Ishikawa (cell line): Measurements from ENCODE around the gene MDFI.

Source experiments
- CEBPB ChIP-seq: IDR thresholded peaks from 2 replicates; pipeline ENCODE4 v1.6.1; 2012
- CREB1 ChIP-seq: IDR thresholded peaks from 2 replicates; pipeline ENCODE4 v1.6.1; 2012; ENCODE audit warnings: low read depth
- EGR1 ChIP-seq: IDR thresholded peaks from 2 replicates; pipeline ENCODE4 v1.6.1; 2012
- EP300 ChIP-seq: IDR thresholded peaks from 2 replicates; pipeline ENCODE4 v1.6.1; 2012; ENCODE audit warnings: borderline replicate concordance
- FOXM1 ChIP-seq: IDR thresholded peaks from 2 replicates; pipeline ENCODE4 v1.6.1; 2012; ENCODE audit warnings: low read depth, borderline replicate concordance
- MAX ChIP-seq: IDR thresholded peaks from 2 replicates; pipeline ENCODE4 v1.6.1; 2012
- NFIC ChIP-seq: IDR thresholded peaks from 2 replicates; pipeline ENCODE4 v1.6.1; 2012
- RAD21 ChIP-seq: IDR thresholded peaks from 2 replicates; pipeline ENCODE4 v1.6.1; 2012; ENCODE audit warnings: low read depth
- TAF1 ChIP-seq: IDR thresholded peaks from 2 replicates; pipeline ENCODE4 v1.6.1; 2012; ENCODE audit warnings: low read depth, mild to moderate bottlenecking
- TCF12 ChIP-seq: IDR thresholded peaks from 2 replicates; pipeline ENCODE4 v1.6.1; 2012; ENCODE audit warnings: low read depth
- TEAD4 ChIP-seq: IDR thresholded peaks from 2 replicates; pipeline ENCODE4 v1.6.1; 2012
- USF1 ChIP-seq: IDR thresholded peaks from 2 replicates; pipeline ENCODE4 v1.6.1; 2012
- YY1 ChIP-seq: IDR thresholded peaks from 2 replicates; pipeline ENCODE4 v1.6.1; 2012; ENCODE audit warnings: low read depth
- ZBTB7A ChIP-seq: IDR thresholded peaks from 2 replicates; pipeline ENCODE4 v1.6.1; 2012; ENCODE audit warnings: low read depth
- TF ChIP-seq, protein P1 (sequence below): IDR thresholded peaks from 2 replicates; pipeline ENCODE4 v1.6.1; 2012; ENCODE audit warnings: low read depth, mild to moderate bottlenecking

Gene MDFI

GRCh38 chr6:41652866-41653652, 14.8 kb downstream of the MDFI start:
- TF ChIP-seq TAF1: no peak
- no peak for TF ChIP-seq FOXM1
- no peak for TF ChIP-seq YY1
- peak; percentile 21; the same call in 1 of the 2 replicates for TF ChIP-seq RAD21
- TF ChIP-seq, protein P1, sequence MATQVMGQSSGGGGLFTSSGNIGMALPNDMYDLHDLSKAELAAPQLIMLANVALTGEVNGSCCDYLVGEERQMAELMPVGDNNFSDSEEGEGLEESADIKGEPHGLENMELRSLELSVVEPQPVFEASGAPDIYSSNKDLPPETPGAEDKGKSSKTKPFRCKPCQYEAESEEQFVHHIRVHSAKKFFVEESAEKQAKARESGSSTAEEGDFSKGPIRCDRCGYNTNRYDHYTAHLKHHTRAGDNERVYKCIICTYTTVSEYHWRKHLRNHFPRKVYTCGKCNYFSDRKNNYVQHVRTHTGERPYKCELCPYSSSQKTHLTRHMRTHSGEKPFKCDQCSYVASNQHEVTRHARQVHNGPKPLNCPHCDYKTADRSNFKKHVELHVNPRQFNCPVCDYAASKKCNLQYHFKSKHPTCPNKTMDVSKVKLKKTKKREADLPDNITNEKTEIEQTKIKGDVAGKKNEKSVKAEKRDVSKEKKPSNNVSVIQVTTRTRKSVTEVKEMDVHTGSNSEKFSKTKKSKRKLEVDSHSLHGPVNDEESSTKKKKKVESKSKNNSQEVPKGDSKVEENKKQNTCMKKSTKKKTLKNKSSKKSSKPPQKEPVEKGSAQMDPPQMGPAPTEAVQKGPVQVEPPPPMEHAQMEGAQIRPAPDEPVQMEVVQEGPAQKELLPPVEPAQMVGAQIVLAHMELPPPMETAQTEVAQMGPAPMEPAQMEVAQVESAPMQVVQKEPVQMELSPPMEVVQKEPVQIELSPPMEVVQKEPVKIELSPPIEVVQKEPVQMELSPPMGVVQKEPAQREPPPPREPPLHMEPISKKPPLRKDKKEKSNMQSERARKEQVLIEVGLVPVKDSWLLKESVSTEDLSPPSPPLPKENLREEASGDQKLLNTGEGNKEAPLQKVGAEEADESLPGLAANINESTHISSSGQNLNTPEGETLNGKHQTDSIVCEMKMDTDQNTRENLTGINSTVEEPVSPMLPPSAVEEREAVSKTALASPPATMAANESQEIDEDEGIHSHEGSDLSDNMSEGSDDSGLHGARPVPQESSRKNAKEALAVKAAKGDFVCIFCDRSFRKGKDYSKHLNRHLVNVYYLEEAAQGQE: no peak
- no peak for TF ChIP-seq CREB1
- TF ChIP-seq EP300: peak; percentile 26; the same call in 1 of the 2 replicates
- TF ChIP-seq TEAD4: peak; percentile 48; the same call in 1 of the 2 replicates
- TF ChIP-seq EGR1: no peak
- TF ChIP-seq MAX: peak; percentile 68; the same call in 1 of the 2 replicates
- no peak for TF ChIP-seq CEBPB
- TF ChIP-seq NFIC: peak; percentile 28; the same call in 1 of the 2 replicates
- no peak for TF ChIP-seq ZBTB7A
- TF ChIP-seq USF1: no peak
- TF ChIP-seq TCF12: no peak

DNA sequence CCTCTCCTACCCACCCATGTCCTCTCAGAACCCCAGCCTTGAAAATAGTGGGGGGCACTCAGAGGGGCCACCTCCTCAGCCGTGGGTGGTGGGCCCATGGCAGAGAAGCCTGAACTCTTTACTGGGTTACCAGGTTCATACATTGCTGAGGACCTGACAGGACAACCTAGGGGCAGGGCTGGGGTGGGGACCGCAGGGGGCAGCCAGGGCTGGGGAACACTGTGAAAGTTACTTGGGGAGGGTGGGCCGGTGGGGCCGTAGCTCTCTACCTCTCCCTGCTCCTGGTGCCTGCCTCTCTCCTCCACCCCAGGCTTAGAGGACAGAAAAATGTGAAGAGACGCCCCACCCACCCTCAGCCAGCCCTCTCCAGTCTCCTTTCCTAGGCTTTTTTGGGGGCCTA, 15.4 kb downstream of the MDFI start:
- no peak for TF ChIP-seq RAD21
- TF ChIP-seq ZBTB7A: no peak
- no peak for TF ChIP-seq CREB1
- TF ChIP-seq MAX: no peak
- no peak for TF ChIP-seq TAF1
- TF ChIP-seq CEBPB: no peak

GRCh38 chr6:41654151-41654697, 16.0 kb downstream of the MDFI start:
- no peak for TF ChIP-seq TEAD4
- no peak for TF ChIP-seq CREB1
- TF ChIP-seq FOXM1: no peak
- no peak for TF ChIP-seq ZBTB7A
- no peak for TF ChIP-seq MAX
- TF ChIP-seq RAD21: no peak
- no peak for TF ChIP-seq NFIC
- no peak for TF ChIP-seq USF1
- no peak for TF ChIP-seq EP300
- TF ChIP-seq TAF1: no peak
- no peak for TF ChIP-seq TCF12
- TF ChIP-seq, protein P1: no peak
- TF ChIP-seq EGR1: no peak
- no peak for TF ChIP-seq CEBPB
- no peak for TF ChIP-seq YY1

DNA sequence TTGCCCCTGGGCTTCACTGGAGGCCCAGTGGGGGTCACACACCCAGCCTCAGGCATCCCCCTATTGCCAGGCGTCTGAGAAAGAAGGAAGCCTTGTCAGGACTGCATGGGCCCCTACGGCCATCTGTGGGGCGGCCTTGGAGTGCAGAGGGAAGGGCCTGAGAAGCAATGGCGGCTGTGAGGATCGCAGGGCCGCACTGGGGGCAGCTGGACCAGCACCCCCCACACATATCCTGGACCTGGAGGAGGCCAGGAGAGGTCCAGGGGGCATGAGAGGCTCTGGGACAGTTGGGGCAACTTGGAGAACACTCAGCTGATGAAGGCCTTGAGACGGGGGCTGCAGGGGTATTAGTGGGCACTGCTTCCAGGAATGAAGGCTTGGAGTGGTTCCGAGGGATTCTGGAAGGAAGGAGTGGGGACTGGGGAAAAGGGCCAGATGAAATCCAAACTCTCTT, 16.5 kb downstream of the MDFI start:
- TF ChIP-seq YY1 (no peak), ZBTB7A (no peak), EP300 (no peak)

DNA sequence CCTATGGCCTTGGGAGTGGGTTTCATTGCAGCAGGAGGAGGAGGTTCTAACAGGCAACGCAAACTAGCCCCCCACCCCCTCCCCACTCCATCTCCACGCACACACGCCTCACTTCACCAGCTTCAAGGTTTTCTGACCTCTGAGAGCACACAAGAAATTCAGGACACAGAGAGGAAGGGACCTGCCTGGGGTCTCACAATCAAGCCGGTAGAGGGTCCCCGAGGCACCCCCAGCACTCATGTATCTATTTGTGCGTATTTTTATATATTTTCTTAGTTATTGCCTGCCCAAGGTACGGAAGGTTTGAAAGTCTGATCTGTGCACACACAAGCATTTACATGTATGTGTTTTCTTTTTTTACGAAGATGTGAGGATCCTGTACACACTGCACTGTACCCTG, 16.9 kb downstream of the MDFI start:
- TF ChIP-seq FOXM1 (no peak), TAF1 (no peak), CREB1 (no peak), TEAD4 (no peak), NFIC (no peak), YY1 (no peak), RAD21 (no peak), MAX (no peak), EP300 (no peak), TCF12 (no peak), USF1 (no peak), EGR1 (no peak), CEBPB (no peak), ZBTB7A (no peak)
- TF ChIP-seq, protein P1: no peak
